HG02852 (cell line): ENCODE results near the gene FAM83D.
A peak's percentile ranks its signal among the peaks of the same experiment; 100 is the strongest.

ENCODE experiments used
- ATAC-seq: cut with Tn5 transposase; IDR thresholded peaks from one replicate; pipeline ENCODE4 v1.9.1; 2021; ENCODE audit warnings: mild to moderate bottlenecking, moderate library complexity; ENCODE audit not compliant: unreplicated experiment

The FAM83D gene, protein sequence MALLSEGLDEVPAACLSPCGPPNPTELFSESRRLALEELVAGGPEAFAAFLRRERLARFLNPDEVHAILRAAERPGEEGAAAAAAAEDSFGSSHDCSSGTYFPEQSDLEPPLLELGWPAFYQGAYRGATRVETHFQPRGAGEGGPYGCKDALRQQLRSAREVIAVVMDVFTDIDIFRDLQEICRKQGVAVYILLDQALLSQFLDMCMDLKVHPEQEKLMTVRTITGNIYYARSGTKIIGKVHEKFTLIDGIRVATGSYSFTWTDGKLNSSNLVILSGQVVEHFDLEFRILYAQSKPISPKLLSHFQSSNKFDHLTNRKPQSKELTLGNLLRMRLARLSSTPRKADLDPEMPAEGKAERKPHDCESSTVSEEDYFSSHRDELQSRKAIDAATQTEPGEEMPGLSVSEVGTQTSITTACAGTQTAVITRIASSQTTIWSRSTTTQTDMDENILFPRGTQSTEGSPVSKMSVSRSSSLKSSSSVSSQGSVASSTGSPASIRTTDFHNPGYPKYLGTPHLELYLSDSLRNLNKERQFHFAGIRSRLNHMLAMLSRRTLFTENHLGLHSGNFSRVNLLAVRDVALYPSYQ

GRCh38 chr20:38926142-38926933 lies at the start of gene FAM83D:
Gene FAM83D (plus strand): TSS chr20:38926417. CDS start chr20:38926443, 26 bp downstream.
- peak; percentile 94 for ATAC-seq

DNA sequence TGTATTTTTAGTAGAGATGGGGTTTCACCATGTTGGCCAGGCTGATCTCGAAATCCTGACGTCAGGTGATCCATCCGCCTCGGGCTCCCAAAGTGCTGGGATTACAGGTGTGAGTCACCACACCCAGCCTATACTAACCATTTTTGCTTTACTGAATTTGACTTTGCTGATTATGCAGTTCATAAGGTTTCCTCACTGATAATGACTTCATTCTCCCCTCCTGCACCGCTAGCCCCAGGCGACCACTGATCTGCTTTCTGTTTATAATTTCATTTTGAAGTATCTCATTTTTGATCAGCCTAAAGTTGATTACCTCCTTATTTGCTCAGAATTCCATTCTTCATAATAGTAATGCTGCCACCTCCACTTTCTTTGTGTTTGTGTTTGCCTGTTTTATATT lies 48.7 kb upstream of the FAM83D start:
- ATAC-seq = no peak

DNA sequence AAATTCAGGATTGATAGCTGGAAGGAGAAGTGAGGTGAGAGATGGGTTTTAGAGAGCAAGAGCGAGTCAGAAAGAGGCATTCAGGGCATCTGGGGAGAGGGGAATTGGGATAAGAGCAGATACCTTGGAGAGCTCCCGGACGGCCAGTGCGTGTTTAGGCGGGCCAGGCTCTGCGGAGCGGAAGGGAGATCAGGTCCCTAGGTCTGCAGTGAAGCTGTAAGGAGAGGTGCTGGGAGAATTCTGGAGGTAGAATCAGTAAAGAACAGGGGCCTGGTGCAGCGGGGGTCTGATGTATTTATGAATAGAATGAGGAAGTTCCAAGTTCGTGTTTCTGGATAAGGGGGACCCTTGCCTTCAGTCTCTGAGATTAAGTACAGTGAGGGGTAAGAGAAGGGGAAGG lies 47.4 kb upstream of the FAM83D start:
- no peak for ATAC-seq

DNA sequence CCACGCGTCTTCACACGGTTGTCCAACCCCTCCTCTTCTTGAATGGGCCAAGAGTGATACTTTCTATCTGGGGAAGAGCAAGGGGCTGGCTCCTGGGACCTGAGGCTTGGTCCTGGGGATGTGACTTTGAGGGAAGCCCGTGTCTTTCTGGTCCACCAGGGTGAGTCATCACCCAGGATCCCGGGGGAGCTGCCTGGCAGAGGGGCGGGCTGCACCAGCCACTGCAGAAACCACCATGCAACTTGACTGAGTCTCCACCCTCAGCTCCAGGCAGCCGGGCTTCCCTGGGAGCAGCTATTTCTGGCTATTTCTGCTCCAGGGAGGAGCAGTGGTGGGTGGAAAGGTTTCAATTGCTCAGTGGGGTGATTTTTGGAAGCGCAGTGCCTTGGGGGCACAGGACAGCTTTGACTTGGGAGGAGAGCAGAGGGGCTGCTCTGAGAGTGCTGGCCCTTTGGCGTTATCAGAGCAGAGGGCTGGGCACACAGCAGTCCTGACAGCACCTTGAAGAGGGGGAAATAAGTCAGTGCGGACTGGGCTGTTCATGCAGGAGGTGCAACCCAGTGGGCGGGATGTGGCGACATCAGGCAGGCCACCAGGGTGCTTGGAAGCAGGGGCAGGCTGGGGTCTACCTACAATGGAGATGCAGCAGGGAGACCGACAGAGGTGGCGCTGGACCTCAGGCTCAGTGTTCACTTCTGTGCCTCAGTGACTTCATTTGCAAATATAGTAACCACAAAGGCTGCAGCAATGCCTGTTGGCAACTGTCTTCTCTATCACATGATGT lies 45.1 kb upstream of the FAM83D start:
- no peak for ATAC-seq

DNA sequence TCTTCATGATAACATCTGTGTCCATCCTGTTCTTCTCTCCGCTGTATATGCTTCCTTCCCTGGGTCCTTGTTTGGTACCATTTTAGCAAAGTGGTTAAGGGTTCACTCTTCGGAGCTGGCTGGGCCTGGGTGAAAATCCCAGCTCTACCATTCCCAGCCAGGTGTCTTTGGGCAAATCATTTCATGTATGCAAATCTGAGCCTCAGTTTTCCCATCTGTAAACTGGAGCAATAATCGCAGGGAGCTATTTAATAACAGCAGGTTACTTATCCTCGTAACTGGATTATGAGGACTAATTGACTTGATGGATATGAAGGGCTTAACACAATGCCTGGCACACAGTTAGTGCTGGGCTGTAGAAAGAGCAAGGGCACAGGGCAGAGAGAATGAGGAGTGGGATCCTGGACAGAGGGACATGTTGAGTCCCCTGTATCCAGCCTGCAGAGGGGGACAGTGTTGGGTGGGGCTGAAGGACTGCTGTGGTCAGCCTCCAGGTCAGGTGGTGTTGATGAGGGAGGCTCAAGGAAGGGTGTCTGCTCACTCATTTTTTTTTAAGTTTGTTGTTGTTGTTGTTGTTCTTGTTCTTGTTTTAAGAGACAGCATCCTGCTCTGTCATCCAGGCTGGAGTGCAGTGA lies 44.3 kb upstream of the FAM83D start:
- no peak for ATAC-seq

GRCh38 chr20:38882600-38882999 lies 43.6 kb upstream of the FAM83D start:
- ATAC-seq = no peak

GRCh38 chr20:38883081-38883980 lies 42.9 kb upstream of the FAM83D start:
- no peak for ATAC-seq

- no peak for ATAC-seq
These were observed 42.1 kb upstream of the FAM83D start for GRCh38 chr20:38883981-38884733.

DNA sequence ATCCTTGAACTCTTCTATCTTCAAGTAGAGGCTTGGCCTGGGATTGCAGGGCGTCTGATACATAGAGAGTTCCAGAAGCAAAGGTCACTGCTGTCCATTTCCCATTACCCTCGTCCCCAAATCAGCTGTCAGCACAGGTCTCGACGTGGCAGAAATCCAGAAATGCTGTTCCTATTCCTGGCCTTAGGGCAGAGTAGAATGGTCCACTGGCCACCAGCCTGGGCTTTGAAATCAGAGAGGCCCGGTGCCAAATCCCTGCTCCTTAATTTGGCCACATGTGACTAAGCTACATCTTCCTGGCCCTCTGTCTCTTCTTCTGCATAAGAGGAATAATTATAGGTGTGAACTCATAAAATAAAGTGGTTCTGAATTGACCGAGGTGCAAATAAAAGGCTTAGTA lies 40.9 kb upstream of the FAM83D start:
- no peak for ATAC-seq

DNA sequence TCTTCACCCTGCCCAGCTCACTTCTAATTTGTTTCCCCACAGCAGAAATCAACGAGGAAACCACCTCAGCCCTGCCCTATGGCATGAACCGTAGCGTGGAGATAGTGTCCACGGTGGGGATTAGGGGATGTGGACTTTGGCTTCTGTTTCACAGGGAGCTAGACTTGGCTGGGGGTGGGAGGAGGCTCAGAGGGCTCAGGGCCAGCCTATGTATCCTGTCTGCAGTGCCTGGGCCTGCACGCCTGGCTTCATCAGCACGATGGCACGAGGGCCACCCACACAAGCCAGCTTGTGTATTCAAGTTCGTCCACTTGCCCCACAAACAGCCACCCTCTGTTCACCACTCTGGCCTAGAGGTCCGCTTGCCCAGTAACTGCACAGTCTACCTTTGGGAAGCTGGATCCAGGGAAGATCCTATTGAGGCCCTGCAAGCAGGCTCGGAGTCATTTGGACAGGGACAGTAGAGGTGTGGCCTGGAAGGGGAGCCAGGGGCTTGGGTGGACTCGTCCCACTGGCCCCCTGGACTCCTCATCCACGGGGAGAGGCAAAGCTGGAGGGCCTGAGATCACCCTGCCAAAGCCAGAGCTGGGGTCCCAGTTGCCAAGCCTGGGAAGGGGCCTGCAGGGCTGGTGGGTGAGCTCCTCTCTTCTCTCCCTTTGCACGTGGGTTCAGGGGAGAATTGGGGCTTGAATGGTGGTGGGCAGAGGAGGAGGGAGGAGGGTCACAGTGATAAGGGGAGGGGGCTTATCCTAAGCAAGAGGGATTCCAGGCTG lies 38.0 kb upstream of the FAM83D start:
- no peak for ATAC-seq

- ATAC-seq = no peak
These were observed 37.2 kb upstream of the FAM83D start for GRCh38 chr20:38889050-38889449.

DNA sequence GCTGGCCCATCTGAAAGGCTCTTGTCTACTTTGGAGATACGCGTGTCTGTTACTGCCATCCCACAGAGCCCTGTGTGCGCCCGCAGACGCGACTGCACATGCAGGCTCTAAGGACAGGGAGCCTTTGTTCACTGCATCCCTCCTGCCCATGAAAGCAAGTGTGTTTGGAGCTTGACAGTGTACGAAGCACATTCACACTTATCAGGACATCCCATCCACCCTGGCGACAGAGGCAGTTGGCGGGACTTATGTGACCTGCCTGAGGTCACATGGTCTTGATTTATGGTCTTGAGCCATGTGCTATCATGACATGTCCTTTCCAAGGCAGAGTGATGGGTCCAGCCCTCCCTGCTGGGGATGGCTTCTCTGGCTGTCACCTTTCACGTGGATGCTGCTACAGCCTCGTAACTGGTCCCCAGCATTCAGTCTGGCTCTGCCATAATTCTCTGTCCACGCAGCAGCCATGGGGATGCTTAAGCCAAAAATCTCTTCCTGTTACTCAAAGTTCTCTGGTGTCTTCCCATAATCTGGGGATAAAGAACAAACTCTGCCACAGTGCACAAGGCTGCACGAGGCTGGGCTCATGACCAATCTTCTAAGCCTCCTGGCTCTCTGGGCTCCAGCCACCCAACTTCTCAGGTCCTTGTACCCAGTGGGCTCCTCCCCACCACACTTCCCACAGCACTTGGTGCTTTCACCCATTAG lies 36.3 kb upstream of the FAM83D start:
- ATAC-seq = no peak

- no peak for ATAC-seq
These were observed 35.8 kb upstream of the FAM83D start for GRCh38 chr20:38890497-38890818.

DNA sequence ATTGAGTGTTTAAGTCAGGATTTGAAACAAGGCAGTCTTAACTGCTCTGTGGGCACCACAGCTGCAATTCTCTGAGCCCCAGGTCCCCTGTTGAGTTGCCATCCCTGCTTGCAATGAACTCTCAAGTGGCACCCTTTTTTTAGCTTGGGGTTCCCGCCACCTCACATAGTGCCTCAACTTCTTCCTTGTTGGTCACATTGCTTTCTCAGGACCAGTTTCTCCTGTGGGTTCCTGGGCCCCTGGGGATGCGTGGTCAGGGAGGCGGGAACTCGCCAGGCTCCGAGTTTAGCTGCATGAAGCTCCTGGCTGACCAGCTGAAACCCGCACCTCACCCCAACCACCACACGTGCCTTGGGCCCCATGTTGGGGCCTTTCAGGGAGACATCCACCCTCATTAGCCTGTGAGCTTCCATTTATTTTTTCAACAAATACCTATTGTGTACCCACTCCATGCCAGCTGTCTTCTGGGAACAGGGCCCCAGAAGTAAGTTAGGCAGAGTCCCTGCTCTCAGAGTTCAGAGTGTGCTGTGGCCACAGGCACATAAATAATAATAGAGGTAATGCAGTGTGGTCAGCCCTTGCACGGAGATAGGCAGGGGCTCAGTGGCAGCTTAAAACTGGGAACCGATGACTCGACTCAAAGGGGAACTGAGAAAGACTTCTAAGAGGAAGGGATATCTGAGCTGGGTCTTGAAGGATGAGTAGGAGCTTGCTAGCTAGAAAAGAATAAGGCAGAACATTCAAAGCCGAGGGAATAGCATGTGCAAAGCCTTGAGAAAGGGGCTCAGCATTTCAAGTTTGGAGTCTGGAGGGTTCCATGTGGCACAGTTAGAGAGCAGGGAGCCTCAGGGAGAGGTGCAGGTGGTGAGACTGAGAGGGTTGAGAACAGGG lies 33.9 kb upstream of the FAM83D start:
- ATAC-seq = peak; percentile 61

DNA sequence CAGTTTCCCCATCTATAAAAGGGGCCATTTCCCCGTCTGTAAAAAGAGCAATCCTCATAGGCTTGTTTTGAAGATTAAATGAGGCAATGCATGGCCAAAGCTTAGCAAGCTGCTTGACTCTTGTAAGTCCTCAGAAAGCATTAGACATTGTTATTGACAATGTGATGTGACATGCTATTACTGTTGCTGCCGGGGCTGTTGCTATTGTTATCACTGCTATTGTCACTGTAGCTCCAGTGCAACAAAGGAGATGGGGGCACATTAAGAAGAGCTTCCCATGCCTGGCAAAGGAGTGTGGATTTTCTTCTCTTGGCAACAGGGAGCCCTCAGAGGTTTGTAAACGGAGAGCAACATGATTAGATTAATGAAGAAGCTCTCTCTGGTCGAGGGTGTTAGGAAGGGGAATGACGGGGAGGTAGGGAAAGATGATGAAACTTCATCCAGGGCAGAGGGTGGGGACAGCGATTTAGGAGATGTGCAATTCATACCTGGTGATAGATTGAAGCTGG lies 33.1 kb upstream of the FAM83D start:
- ATAC-seq = no peak

DNA sequence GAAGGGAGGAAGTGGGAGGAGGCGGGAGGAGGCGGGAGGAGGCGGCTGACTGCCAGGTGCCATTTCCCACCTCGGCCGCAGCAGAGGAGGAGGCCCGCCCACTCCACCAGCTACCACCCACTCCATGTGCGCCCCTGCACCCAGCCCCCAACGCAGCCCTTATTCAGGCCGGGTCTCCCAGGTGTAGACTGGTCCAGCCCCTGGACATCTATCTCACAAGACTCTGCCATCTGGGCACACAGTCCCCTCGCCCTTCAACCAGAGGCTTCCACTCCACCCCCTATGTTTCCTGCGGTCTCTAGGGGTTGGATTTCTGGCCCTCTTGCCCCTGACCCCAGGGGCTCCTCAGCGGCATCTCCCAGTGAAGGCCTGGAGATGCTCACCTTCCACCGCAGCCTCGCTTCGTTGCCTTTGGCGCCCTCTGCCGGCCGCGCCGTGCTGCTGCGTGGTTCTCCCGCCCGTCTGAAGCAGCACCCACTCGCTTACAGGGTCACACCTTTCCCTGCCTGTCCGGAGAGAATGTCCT lies 32.6 kb upstream of the FAM83D start:
- peak; percentile 51 for ATAC-seq
